Measurements from ENCODE around the gene ZNF20. TPM values are rescaled to one million over a fixed set of nuclear protein-coding genes. Genes with fewer than 3 reads are reported as not detected.
"Not testable (repeated sequence)": the region's sequence is repeated elsewhere in the genome, so short reads cannot be mapped to it uniquely, and the experiment has no call there.

ZNF20 gene
- total RNA-seq, 1 donor from 2014 or later, result 3.3 TPM

DNA sequence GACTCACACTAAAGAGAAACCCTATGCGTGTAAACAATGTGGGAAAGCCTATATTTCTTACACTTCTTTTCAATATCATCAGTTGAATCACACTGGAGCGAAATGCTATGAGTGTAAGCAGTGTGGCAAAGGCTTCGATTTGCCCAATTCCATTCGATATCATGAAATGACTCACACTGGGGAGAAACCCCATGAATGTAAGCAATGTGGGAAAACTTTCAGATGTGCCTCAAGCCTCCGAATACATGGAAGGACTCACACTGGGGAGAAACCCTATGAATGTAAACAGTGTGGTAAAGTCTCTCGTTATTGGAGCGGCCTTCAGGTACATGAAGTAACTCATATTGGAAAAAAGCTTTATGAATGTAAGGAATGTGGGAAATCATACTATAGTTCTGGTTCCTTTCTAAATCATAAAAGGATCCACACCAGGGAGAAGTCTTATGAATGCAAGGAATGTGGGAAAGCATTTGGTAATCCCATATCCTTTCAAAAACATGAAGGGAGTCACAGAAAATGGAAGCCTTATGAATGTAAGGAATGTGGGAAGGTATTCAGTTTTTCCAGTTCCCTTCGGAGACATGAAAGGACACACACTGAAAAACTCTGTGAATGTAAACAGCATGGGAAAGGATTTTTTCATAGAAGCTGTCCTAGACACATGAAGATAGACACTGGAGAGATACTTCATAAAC, 28.1 kb downstream of the ZNF20 start:
- Histone ChIP-seq H3K9me3 (no peaks in the 10 kb centered on the region), H3K36me3 (peaks cover 16% of the 10 kb centered on the region), H3K4me1 (no peaks in the 10 kb centered on the region), H3K4me3 (no peak overlapping the region), H3K27me3 (no peaks in the 10 kb centered on the region), H3K27ac (no peak overlapping the region)
- intact Hi-C loops (cut with DNase I), result no loop called here
- DNase-seq (no peak), ATAC-seq (no peak)
- TF ChIP-seq, protein P1, sequence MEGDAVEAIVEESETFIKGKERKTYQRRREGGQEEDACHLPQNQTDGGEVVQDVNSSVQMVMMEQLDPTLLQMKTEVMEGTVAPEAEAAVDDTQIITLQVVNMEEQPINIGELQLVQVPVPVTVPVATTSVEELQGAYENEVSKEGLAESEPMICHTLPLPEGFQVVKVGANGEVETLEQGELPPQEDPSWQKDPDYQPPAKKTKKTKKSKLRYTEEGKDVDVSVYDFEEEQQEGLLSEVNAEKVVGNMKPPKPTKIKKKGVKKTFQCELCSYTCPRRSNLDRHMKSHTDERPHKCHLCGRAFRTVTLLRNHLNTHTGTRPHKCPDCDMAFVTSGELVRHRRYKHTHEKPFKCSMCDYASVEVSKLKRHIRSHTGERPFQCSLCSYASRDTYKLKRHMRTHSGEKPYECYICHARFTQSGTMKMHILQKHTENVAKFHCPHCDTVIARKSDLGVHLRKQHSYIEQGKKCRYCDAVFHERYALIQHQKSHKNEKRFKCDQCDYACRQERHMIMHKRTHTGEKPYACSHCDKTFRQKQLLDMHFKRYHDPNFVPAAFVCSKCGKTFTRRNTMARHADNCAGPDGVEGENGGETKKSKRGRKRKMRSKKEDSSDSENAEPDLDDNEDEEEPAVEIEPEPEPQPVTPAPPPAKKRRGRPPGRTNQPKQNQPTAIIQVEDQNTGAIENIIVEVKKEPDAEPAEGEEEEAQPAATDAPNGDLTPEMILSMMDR (IDR thresholded peaks at IDR 0.05), result no peak

DNA sequence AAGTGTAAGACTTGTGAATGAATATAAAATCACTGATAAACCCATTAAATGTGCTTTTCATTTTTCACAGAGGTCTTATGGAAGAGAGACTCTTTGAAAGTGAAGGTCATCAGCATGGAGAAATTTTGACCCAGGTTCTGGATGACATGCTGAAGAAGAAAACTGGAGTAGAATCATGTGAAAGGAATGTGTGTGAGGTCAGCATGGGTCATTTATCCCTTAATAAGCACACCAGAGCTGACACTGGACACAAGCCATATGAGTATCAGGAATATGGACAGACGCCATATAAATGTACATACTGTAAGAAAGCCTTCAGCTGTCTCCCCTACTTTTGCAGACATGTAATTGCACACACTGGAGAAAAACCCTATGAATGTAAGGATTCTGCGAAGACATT, 29.0 kb downstream of the ZNF20 start:
- TF ChIP-seq, protein P1 (IDR thresholded peaks at IDR 0.05), result no peak
- intact Hi-C loops (cut with DNase I), result no loop called here
- Histone ChIP-seq H3K36me3 (peaks cover 16% of the 10 kb centered on the region), H3K27me3 (no peaks in the 10 kb centered on the region), H3K4me3 (no peak overlapping the region), H3K27ac (no peak overlapping the region), H3K4me1 (no peaks in the 10 kb centered on the region), H3K9me3 (no peaks in the 10 kb centered on the region)
- ATAC-seq (no peak), DNase-seq (no peak)

DNA sequence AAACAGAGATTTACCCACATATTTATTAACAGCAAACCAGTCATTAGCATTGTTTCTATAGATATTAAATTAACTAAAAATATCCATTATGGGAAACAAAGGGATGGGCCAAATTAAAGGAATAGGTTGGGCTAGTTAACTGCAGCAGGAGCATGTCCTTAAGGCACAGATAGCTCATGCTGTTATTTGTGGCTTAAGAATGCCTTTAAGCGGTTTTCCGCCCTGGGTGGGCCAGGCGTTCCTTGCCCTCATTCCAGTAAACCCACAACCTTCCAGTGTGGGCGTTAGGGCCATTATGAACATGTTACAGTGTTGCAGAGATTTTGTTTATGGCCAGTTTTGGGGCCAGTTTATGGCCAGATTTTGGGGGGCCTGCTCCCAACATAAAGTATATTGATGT, 36.2 kb downstream of the ZNF20 start:
- ATAC-seq; intact Hi-C loops (cut with DNase I): not testable (repeated sequence)

DNA sequence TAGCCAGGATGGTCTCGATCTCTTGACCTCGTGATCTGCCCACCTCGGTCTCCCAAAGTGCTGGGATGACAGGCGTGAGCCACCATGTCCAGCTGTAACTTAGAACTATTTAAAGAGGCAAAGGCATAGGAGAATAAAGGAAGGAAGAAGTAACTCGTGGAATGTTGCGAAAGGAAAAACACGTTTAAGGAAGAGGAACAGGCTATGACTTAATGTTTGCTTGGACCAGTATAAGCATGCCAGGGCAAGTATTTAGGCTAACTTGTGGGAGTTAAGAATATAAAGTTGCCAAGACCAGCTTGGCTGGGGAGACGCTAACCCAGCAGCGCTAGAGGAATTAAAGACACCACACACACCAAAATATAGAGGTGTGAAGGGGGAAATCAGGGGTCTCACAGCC, 42.1 kb downstream of the ZNF20 start:
- no peak overlapping the region for H3K27ac ChIP-seq
- H3K9me3 ChIP-seq, result no peaks in the 10 kb centered on the region
- intact Hi-C loops (cut with DNase I), result no loop called here
- no peaks in the 10 kb centered on the region for H3K36me3 ChIP-seq
- peak; percentile 41 for ATAC-seq
- peaks cover 3% of the 10 kb centered on the region for H3K4me1 ChIP-seq
- DNase-seq, result no peak
- no peak overlapping the region for H3K4me3 ChIP-seq
- TF ChIP-seq, protein P1 (IDR thresholded peaks at IDR 0.05), result no peak
- no peaks in the 10 kb centered on the region for H3K27me3 ChIP-seq

More for the DNA sequence above, 36.2 kb downstream of the ZNF20 start:
- not testable (repeated sequence) for H3K4me3 ChIP-seq, H3K27me3 ChIP-seq, DNase-seq, H3K27ac ChIP-seq, H3K4me1 ChIP-seq, H3K9me3 ChIP-seq, H3K36me3 ChIP-seq

DNA sequence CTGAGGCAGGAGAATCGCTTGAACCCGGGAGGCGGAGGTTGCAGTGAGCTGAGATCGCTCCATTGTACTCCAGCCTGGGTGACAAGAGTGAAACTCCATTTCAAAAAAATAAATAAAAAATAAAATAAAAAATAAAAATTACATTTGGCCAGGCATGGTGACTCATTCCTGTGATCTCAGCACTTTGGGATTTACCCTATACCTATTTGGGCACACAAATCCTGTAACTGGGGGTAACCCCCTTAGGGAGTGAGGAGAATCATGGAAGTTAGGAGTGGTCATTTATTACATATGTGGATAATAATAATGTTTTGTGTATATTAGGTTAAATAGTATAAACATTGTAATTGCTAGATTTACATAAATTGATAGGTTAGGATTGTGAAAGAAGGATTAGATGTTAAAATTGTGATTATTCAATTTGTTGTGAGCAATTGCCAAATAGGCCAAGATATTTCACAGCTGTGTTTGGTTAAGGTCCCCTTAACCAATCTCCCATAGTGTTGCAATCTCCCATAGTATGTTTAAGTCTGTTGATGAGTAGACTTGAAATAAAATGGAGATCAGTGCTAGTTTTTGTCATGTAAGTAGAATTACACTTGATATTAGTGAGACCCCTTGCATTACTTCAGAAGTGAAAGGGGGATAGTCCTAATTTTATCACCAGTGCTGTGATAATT, 44.9 kb downstream of the ZNF20 start:
- intact Hi-C loops (cut with DNase I), result no loop called here
- TF ChIP-seq, protein P1 (IDR thresholded peaks at IDR 0.05), result no peak
- Histone ChIP-seq H3K36me3 (no peaks in the 10 kb centered on the region), H3K4me3 (no peak overlapping the region), H3K27ac (no peak overlapping the region), H3K27me3 (no peaks in the 10 kb centered on the region), H3K9me3 (no peaks in the 10 kb centered on the region), H3K4me1 (peaks cover 7% of the 10 kb centered on the region)
- DNase-seq (no peak), ATAC-seq (no peak)

DNA sequence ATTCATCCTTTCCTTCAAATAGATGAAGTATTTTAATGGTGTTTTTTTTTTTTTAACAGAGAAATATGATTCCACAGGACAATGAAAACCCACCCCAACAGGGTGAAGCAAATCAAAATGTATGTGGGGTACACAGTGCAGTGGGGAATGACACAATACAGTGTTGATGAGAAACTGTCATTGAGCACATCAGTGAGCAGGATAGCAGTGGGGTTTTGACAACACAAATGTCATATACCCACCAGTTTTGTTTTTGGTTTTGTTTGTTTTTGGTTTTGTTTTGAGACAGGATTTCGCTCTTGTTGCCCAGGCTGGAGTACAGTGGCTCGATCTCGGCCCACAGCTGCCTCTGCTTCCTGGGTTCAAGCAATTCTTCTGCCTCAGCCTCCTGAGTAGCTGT, 46.4 kb downstream of the ZNF20 start:
- TF ChIP-seq, protein P1 (IDR thresholded peaks at IDR 0.05), result no peak
- DNase-seq (no peak), ATAC-seq (no peak)
- Histone ChIP-seq H3K4me3 (no peak overlapping the region), H3K27ac (no peak overlapping the region), H3K27me3 (no peaks in the 10 kb centered on the region), H3K36me3 (no peaks in the 10 kb centered on the region), H3K4me1 (peaks cover 7% of the 10 kb centered on the region), H3K9me3 (no peaks in the 10 kb centered on the region)
- intact Hi-C loops (cut with DNase I), result no loop called here

Measured in upper lobe of right lung (tissue), 1 donor.